Activated CD4-positive, alpha-beta T cell treated with anti-CD3 and anti-CD28 coated beads, Interleukin-2, amount 10 ng/mL, durations not matched to agents 7 days and 5 days (primary cell): Measurements from ENCODE around the gene RPRD1A. TPM values are rescaled to one million over a fixed set of nuclear protein-coding genes. Genes with fewer than 3 reads are reported as not detected.
"Not testable (repeated sequence)": the region's sequence is repeated elsewhere in the genome, so short reads cannot be mapped to it uniquely, and the experiment has no call there.

Source experiments
- CTCF ChIA-PET: fragments of 350-600 bp; sonication (Branson Sonifier 250); formaldehyde crosslinking; loops from one replicate; lab custom pipeline; 2021; ENCODE audit warnings: antibody characterized with exemption; lab: Charles Lee
- POLR2A ChIA-PET: fragments of 350-600 bp; sonication (Branson Sonifier 250); formaldehyde crosslinking; loops from one replicate; lab custom pipeline; 2021; ENCODE audit warnings: antibody characterized with exemption; lab: Charles Lee
- DNase-seq: peaks from one replicate; pipeline ENCODE4 v3.0.0-alpha.2; 2020
- H3K27ac Mint-ChIP-seq: one replicate; pipeline ENCODE4 v1.8.0; 2021; ENCODE audit warnings: mild to moderate bottlenecking, moderate library complexity, mixed read lengths
- H3K27me3 Mint-ChIP-seq: one replicate; pipeline ENCODE4 v1.8.0; 2021; ENCODE audit warnings: mixed read lengths
- H3K36me3 Mint-ChIP-seq: one replicate; pipeline ENCODE4 v1.8.0; 2021; ENCODE audit warnings: low read depth, mixed read lengths
- H3K4me1 Mint-ChIP-seq: one replicate; pipeline ENCODE4 v1.8.0; 2021; ENCODE audit warnings: mixed read lengths
- H3K4me3 Mint-ChIP-seq: one replicate; pipeline ENCODE4 v1.8.0; 2021; ENCODE audit warnings: mild to moderate bottlenecking, moderate library complexity, mixed read lengths
- H3K9me3 Mint-ChIP-seq: one replicate; pipeline ENCODE4 v1.8.0; 2021; ENCODE audit warnings: mixed read lengths
- total RNA-seq, 2 experiments: library from RNA; stranded (reverse); gene quantifications; one replicate each; pipeline ENCODE4 v1.2.3, GENCODE V29; 2021

Gene RPRD1A
- total RNA-seq, 2 experiments from 2014 or later, result 29.2 to 29.4 TPM

- H3K27ac Mint-ChIP-seq, result no peak overlapping the region
- ChIA-PET POLR2A (no interaction called here), CTCF (interaction anchor here (0.8 kb wide), 1 partner anchor 21 kb away, joined by 3 read pairs; no protein-coding TSS in a partner anchor)
- no peak overlapping the region for H3K4me3 Mint-ChIP-seq
- H3K36me3 Mint-ChIP-seq, result no peaks in the 10 kb centered on the region
- H3K27me3 Mint-ChIP-seq, result peaks cover 12% of the 10 kb centered on the region
- no peak for DNase-seq
- H3K9me3 Mint-ChIP-seq, result no peaks in the 10 kb centered on the region
- H3K4me1 Mint-ChIP-seq, result no peaks in the 10 kb centered on the region
These were observed 7.1 kb upstream of the RPRD1A start for GRCh38 chr18:36074435-36074834.

GRCh38 chr18:36073676-36074075 lies 6.3 kb upstream of the RPRD1A start:
- POLR2A ChIA-PET, result no interaction called here
- no peaks in the 10 kb centered on the region for H3K9me3 Mint-ChIP-seq
- H3K4me1 Mint-ChIP-seq, result no peaks in the 10 kb centered on the region
- no peaks in the 10 kb centered on the region for H3K36me3 Mint-ChIP-seq
- CTCF ChIA-PET, result interaction anchor here (0.8 kb wide), 1 partner anchor 22 kb away, joined by 3 read pairs; no protein-coding TSS in a partner anchor
- no peak overlapping the region for H3K4me3 Mint-ChIP-seq
- no peak overlapping the region for H3K27ac Mint-ChIP-seq
- peaks cover 12% of the 10 kb centered on the region for H3K27me3 Mint-ChIP-seq
- DNase-seq, result no peak

- H3K9me3 Mint-ChIP-seq, CTCF ChIA-PET, H3K27ac Mint-ChIP-seq, H3K36me3 Mint-ChIP-seq, POLR2A ChIA-PET, DNase-seq, H3K4me3 Mint-ChIP-seq, H3K4me1 Mint-ChIP-seq: not testable (repeated sequence)
- peaks cover 12% of the 10 kb centered on the region for H3K27me3 Mint-ChIP-seq
These were observed 5.0 kb upstream of the RPRD1A start for GRCh38 chr18:36072406-36072805.

GRCh38 chr18:36066686-36067054 lies 689 bp downstream of the RPRD1A start:
- H3K4me1 Mint-ChIP-seq, result peaks cover 31% of the 10 kb centered on the region
- no peak for DNase-seq
- no peaks in the 10 kb centered on the region for H3K9me3 Mint-ChIP-seq
- peaks cover 3% of the 10 kb centered on the region for H3K27me3 Mint-ChIP-seq
- H3K36me3 Mint-ChIP-seq, result peaks cover 17% of the 10 kb centered on the region
- POLR2A ChIA-PET, result interaction anchor here (0.7 kb wide), 1 partner anchor 19 kb away, joined by 4 read pairs; no protein-coding TSS in a partner anchor
- peak overlapping the region; percentile 97 for H3K4me3 Mint-ChIP-seq
- H3K27ac Mint-ChIP-seq, result peak overlapping the region; percentile 96
- CTCF ChIA-PET, result interaction anchor here (1.3 kb wide), 1 partner anchor 9 kb away, joined by 3 read pairs; no protein-coding TSS in a partner anchor

GRCh38 chr18:36066001-36066400 lies 1.4 kb downstream of the RPRD1A start:
- DNase-seq, result no peak
- Mint-ChIP-seq H3K4me1 (peaks cover 31% of the 10 kb centered on the region), H3K27me3 (peaks cover 3% of the 10 kb centered on the region), H3K36me3 (peaks cover 17% of the 10 kb centered on the region), H3K4me3 (peak overlapping the region; percentile 97), H3K9me3 (no peaks in the 10 kb centered on the region), H3K27ac (peak overlapping the region; percentile 96)
- ChIA-PET CTCF (interaction anchor here (1.3 kb wide), 1 partner anchor 8 kb away, joined by 3 read pairs; no protein-coding TSS in a partner anchor), POLR2A (no interaction called here)

GRCh38 chr18:36064809-36065079 lies 2.6 kb downstream of the RPRD1A start:
- H3K27me3 Mint-ChIP-seq, H3K9me3 Mint-ChIP-seq, POLR2A ChIA-PET, H3K4me3 Mint-ChIP-seq, DNase-seq, H3K27ac Mint-ChIP-seq: not testable (repeated sequence)
- CTCF ChIA-PET, result interaction anchor here (1.3 kb wide), 1 partner anchor 16 kb away, joined by 3 read pairs; no protein-coding TSS in a partner anchor
- H3K36me3 Mint-ChIP-seq, result peaks cover 17% of the 10 kb centered on the region
- H3K4me1 Mint-ChIP-seq, result peaks cover 31% of the 10 kb centered on the region

- Mint-ChIP-seq H3K4me1 (peaks cover 31% of the 10 kb centered on the region), H3K9me3 (no peaks in the 10 kb centered on the region)
These were observed 3.1 kb downstream of the RPRD1A start for GRCh38 chr18:36064027-36064808.

GRCh38 chr18:36058674-36059073 lies 8.7 kb downstream of the RPRD1A start:
- no peak overlapping the region for H3K27ac Mint-ChIP-seq
- H3K27me3 Mint-ChIP-seq, result no peaks in the 10 kb centered on the region
- no peaks in the 10 kb centered on the region for H3K9me3 Mint-ChIP-seq
- no peak for DNase-seq
- H3K4me3 Mint-ChIP-seq, result no peak overlapping the region
- CTCF ChIA-PET, result no interaction called here
- H3K36me3 Mint-ChIP-seq, result peaks cover 16% of the 10 kb centered on the region
- H3K4me1 Mint-ChIP-seq, result peaks cover 6% of the 10 kb centered on the region
- POLR2A ChIA-PET, result no interaction called here

More at GRCh38 chr18:36064027-36064808, 3.1 kb downstream of the RPRD1A start:
- no peaks in the 10 kb centered on the region for H3K27me3 Mint-ChIP-seq
- no peak overlapping the region for H3K27ac Mint-ChIP-seq
- H3K36me3 Mint-ChIP-seq, result peaks cover 17% of the 10 kb centered on the region
- ChIA-PET POLR2A (no interaction called here), CTCF (interaction anchor here (1.3 kb wide), 1 partner anchor 16 kb away, joined by 3 read pairs; no protein-coding TSS in a partner anchor)
- no peak for DNase-seq
- no peak overlapping the region for H3K4me3 Mint-ChIP-seq

- H3K4me1 Mint-ChIP-seq, result peaks cover 7% of the 10 kb centered on the region
- POLR2A ChIA-PET, result no interaction called here
These were observed 15.6 kb downstream of the RPRD1A start for GRCh38 chr18:36051760-36052159.

GRCh38 chr18:36050479-36050878 lies 16.9 kb downstream of the RPRD1A start:
- H3K27ac Mint-ChIP-seq, result no peak overlapping the region
- no peak overlapping the region for H3K4me3 Mint-ChIP-seq
- DNase-seq, result no peak
- H3K36me3 Mint-ChIP-seq, result peaks cover 43% of the 10 kb centered on the region
- no peaks in the 10 kb centered on the region for H3K27me3 Mint-ChIP-seq
- peaks cover 5% of the 10 kb centered on the region for H3K4me1 Mint-ChIP-seq
- ChIA-PET CTCF (interaction anchor here (0.6 kb wide), 1 partner anchor 58 kb away, joined by 7 read pairs; no protein-coding TSS in a partner anchor), POLR2A (no interaction called here)
- H3K9me3 Mint-ChIP-seq, result peaks cover 27% of the 10 kb centered on the region

More at GRCh38 chr18:36051760-36052159, 15.6 kb downstream of the RPRD1A start:
- CTCF ChIA-PET, result no interaction called here
- DNase-seq, result no peak
- peaks cover 41% of the 10 kb centered on the region for H3K36me3 Mint-ChIP-seq
- H3K27ac Mint-ChIP-seq, result no peak overlapping the region
- peaks cover 27% of the 10 kb centered on the region for H3K9me3 Mint-ChIP-seq
- H3K4me3 Mint-ChIP-seq, result no peak overlapping the region
- no peaks in the 10 kb centered on the region for H3K27me3 Mint-ChIP-seq

- POLR2A ChIA-PET, result no interaction called here
These were observed 19.8 kb downstream of the RPRD1A start for GRCh38 chr18:36047521-36047920.

GRCh38 chr18:36046898-36047297 lies 20.5 kb downstream of the RPRD1A start:
- no peaks in the 10 kb centered on the region for H3K27me3 Mint-ChIP-seq
- no peak overlapping the region for H3K4me3 Mint-ChIP-seq
- H3K27ac Mint-ChIP-seq, result no peak overlapping the region
- CTCF ChIA-PET, result interaction anchor here (0.6 to 0.7 kb wide), 2 partner anchors 177 to 290 kb away, joined by 3 to 4 read pairs; no protein-coding TSS in a partner anchor
- POLR2A ChIA-PET, result no interaction called here
- H3K4me1 Mint-ChIP-seq, result peaks cover 16% of the 10 kb centered on the region
- H3K36me3 Mint-ChIP-seq, result peaks cover 31% of the 10 kb centered on the region
- H3K9me3 Mint-ChIP-seq, result peaks cover 18% of the 10 kb centered on the region
- DNase-seq, result no peak

More at GRCh38 chr18:36047521-36047920, 19.8 kb downstream of the RPRD1A start:
- H3K4me3 Mint-ChIP-seq, result no peak overlapping the region
- peaks cover 34% of the 10 kb centered on the region for H3K36me3 Mint-ChIP-seq
- H3K27ac Mint-ChIP-seq, result no peak overlapping the region
- H3K9me3 Mint-ChIP-seq, result peaks cover 22% of the 10 kb centered on the region
- no peak for DNase-seq
- peaks cover 14% of the 10 kb centered on the region for H3K4me1 Mint-ChIP-seq
- no peaks in the 10 kb centered on the region for H3K27me3 Mint-ChIP-seq
- CTCF ChIA-PET, result no interaction called here

GRCh38 chr18:36045241-36045991 lies 21.9 kb downstream of the RPRD1A start:
- H3K27ac Mint-ChIP-seq, result no peak overlapping the region
- peaks cover 14% of the 10 kb centered on the region for H3K9me3 Mint-ChIP-seq
- no peaks in the 10 kb centered on the region for H3K27me3 Mint-ChIP-seq
- H3K4me1 Mint-ChIP-seq, result peaks cover 18% of the 10 kb centered on the region
- DNase-seq, result no peak
- H3K36me3 Mint-ChIP-seq, result peaks cover 32% of the 10 kb centered on the region
- CTCF ChIA-PET, result interaction anchor here (0.7 kb wide), 1 partner anchor 900 kb away, joined by 3 read pairs; no protein-coding TSS in a partner anchor
- no peak overlapping the region for H3K4me3 Mint-ChIP-seq
- POLR2A ChIA-PET, result no interaction called here
